ENCODE data around the gene ATG101.

GRCh38 chr12:52063981-52064649 lies 5.7 kb upstream of the ATG101 start:
- no peak for TF ChIP-seq CTCF (optimal IDR thresholded peaks at IDR 0.05 in 1 of 3, IDR thresholded peaks at IDR 0.05 in 1 of 3, conservative IDR thresholded peaks at IDR 0.05 in 1 of 3; ENCODE audit: extremely low read depth in 1 of 3, insufficient read depth in 2 of 3, low read length in 3 of 3)
- no peak for TF ChIP-seq EZH2 (IDR thresholded peaks at IDR 0.05; ENCODE audit: low read length)
